ENCODE data around the gene CEP152.
"Not testable (repeated sequence)": the region's sequence is repeated elsewhere in the genome, so short reads cannot be mapped to it uniquely, and the experiment has no call there.

CEP152 gene, protein sequence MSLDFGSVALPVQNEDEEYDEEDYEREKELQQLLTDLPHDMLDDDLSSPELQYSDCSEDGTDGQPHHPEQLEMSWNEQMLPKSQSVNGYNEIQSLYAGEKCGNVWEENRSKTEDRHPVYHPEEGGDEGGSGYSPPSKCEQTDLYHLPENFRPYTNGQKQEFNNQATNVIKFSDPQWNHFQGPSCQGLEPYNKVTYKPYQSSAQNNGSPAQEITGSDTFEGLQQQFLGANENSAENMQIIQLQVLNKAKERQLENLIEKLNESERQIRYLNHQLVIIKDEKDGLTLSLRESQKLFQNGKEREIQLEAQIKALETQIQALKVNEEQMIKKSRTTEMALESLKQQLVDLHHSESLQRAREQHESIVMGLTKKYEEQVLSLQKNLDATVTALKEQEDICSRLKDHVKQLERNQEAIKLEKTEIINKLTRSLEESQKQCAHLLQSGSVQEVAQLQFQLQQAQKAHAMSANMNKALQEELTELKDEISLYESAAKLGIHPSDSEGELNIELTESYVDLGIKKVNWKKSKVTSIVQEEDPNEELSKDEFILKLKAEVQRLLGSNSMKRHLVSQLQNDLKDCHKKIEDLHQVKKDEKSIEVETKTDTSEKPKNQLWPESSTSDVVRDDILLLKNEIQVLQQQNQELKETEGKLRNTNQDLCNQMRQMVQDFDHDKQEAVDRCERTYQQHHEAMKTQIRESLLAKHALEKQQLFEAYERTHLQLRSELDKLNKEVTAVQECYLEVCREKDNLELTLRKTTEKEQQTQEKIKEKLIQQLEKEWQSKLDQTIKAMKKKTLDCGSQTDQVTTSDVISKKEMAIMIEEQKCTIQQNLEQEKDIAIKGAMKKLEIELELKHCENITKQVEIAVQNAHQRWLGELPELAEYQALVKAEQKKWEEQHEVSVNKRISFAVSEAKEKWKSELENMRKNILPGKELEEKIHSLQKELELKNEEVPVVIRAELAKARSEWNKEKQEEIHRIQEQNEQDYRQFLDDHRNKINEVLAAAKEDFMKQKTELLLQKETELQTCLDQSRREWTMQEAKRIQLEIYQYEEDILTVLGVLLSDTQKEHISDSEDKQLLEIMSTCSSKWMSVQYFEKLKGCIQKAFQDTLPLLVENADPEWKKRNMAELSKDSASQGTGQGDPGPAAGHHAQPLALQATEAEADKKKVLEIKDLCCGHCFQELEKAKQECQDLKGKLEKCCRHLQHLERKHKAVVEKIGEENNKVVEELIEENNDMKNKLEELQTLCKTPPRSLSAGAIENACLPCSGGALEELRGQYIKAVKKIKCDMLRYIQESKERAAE (N-terminal part only)

DNA sequence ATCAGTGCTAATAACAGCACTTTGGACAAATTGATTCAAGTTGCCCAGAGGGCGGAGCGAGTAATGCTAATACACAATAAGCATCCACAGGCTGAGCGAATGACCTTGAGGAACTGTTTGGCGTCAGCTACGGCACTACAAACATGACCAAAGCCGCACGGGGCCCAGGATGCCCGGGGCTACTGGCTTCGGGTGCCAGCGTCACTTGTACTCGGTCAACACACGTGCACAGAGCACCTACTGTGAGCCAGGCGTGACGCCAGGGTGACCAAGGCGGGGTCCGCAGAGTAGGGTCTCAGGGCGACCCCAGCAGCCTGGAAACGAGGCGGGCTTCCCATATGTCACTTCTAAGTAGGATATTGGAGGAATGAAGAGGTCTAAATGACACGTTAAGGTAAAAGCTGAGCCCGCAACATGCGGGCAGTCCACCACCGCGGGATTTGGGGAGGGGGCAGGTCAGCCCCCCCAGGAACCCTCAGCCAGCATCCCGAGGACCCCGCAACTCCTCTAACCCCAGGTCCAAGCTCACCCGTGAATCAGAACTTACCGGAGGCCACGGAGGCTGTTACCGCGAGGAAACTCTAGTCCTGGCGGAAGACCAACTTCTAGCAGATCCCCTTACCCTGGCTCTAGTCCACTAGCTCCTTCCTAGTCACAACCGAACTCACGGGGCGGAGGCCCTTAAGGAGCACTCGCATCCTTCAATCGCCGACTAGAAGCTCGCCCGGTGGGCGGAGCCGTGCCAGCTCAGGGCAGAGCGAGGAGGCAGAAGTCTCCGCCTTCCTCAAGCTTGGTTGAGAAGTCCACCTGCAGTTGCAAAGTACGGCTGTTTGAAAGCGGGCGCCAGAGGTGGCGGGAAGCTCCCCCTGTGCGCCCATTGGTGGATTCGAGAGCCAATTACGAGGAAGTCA, at the start of gene CEP152:
TSS of gene CEP152 (minus strand) at position 656 of the 911 bp plus-strand sequence. CDS start 5,420 bp downstream, outside the sequence.
- peak; percentile 92 to 96 for DNase-seq (ENCODE audit: low read depth in 1 of 2, low spot score in 1 of 2)

DNA sequence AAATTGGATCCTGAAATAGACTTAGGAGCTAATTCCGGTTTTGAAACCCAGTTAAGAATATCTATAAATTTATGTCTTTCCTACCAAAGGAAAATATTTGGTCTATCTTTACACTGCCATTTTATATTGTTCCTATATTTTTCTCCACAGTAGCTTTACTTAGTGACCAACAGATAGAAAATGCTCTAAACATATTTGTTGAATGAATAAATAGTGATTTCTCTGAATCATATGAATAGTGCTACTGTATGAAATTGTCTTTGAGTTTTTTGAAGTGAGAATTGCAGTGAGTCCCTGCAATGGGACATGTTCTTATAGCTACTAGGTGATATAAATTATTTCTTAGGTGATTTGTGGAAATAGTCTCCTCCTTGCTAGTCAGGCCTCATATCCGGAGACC, 48.6 kb upstream of the CEP152 start:
- DNase-seq (ENCODE audit: low read depth in 1 of 2, low spot score in 1 of 2) = no peak

DNA sequence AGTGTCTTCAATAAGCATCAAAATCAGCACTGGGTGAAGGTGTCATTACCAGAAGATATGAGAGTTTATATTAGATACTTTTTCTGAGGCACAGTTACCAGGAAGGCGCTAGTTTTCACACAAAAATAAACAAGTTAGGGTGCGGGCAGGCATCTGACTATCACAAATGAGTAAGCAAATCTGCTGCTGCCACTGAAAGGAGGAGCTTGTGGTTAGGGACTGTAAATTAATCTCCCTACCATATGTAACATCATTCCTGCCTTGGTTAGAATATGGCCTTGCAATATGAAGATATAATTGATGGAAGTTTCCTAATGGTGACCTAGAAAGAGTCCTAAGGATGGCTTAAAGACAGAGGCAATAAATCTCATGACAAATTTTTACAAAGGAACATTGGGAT, 47.5 kb upstream of the CEP152 start:
- DNase-seq (ENCODE audit: low read depth in 1 of 2, low spot score in 1 of 2) = no peak

DNA sequence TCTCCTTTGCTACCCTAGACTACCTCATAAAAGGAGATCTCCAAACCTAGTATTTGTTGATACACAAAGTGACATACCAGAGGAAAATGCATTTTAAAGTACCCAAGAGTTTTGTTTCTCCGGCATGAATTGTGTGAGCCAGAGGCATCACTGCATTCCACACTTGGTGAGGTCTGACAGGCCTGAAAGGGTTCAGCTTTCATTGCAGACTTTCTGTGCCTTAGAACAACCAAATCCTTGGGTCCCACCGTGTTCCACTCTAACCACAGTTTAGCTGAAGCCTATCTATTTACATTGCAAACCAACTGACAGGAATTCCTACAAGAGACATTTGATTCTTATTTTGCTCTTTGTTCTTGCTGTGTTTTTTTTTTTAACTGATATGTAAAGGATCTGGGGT, 46.1 kb upstream of the CEP152 start:
- no peak for DNase-seq (ENCODE audit: low read depth in 1 of 2, low spot score in 1 of 2)

DNA sequence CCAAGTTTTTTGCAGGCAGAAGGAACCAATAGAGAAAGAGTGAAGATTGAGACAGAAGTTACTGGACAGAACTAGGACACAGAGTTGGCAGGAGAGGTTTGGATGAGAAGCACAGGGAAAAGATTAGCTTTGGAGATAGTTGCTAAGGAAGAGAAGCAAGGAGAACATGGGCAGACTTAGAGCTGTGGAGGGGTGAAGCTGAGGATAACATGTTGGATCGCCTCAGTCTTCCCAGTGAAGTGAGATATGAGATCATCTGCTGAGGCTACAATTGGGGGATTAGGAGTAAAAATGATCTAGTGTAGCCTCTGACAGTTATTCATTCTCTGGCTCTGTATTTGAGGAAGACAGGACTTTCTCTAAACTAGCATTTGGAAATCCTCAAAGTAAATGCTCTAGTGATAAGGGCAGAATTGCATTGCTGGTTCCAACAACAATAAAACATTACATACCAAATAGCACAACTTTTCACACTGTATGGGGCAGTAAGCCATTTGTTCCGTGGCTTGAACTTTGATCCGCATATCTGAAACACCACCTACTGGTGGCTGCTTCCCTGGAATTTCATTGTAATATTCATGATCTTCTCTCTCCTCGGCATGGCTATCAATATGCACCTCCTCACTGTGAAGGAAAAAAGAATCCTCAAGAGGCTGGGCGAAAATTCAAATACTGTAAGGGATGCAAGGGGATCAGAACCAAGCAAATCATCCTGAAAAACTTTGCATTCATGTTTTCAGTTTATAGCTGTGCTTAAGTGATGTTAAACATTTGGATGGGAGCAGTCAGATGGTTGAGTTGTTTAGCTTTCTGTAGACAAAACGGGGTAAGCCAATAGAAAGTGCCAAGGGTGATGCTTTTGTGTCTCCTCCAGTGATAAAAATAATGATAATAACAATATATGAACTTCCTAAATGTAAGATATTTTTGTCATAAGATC, 44.9 kb upstream of the CEP152 start:
- DNase-seq (ENCODE audit: low read depth in 1 of 2, low spot score in 1 of 2) = no peak

DNA sequence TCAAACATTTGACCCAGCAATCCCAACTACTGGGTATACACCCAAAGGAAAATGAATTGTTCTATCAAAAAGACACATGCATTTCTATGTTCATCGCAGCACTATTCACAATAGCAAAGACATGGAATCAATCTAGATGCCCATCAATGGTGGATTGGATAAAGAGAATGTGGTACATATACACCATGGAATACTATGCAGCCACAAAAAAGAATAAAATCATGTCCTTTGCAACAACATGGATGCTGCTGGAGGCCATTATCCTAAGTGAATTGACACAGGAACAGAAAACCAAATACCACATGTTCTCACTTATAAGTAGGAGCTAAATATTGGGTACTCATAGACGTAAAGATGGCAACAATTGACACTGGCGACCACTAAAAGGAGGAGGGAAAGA, 43.6 kb upstream of the CEP152 start:
- not testable (repeated sequence) for DNase-seq (ENCODE audit: low read depth in 1 of 2, low spot score in 1 of 2)

DNA sequence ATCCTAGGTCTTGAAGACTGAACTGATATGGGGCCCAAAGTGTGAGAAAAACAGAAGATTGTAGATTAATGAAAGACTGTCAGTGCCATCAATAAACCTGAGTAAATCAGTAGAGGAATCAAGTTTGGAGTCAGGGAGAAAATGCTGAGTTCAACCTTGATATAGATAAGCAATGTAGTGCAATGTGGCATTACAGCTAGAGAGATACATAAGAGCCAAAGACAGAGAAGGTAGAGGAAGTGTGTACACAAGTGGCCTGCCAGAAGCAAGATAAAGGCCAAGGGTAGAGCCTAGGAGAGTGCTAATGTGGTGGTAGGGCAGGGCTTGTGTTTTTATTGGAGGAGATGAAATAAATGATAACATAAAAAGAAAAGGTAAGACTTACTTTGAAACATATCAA, 41.1 kb upstream of the CEP152 start:
- no peak for DNase-seq (ENCODE audit: low read depth in 1 of 2, low spot score in 1 of 2)

DNA sequence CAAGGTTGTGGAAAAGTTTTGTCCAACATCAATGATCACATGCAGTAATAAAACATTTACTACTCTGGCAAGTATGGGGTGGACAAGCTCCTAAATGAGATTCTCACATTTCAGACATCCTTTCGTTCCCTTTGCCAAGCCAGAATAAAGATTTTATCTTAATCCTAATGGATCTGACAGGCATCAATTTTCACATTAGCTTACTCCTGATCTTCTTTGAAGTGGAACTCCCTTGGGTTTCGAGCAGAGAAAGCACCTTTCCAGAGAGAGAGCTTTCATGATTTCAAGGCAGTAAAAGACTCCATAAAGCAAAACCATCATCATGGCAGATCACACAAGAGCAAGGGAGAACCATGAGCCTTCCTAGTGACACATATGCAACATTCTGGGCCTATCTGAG, 39.8 kb upstream of the CEP152 start:
- DNase-seq (ENCODE audit: low read depth in 1 of 2, low spot score in 1 of 2) = no peak

DNA sequence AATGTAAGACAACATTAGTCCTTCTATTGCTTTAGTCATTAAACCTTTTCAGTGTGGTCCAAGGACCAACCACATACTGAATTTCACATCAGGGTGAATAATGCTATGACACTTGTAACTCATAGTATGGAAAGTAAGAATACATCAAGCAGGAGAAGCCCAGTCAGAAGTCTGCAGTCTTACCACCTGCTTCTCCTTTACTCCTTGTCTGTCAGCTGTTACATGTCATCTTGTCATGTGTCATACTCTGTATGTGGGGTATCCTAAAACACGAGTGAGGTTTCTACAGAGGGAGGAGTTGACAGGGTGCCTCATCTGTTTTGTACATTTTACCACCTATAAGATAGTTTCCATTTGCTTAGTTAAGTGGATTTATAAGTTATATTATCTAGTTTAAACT, 34.3 kb upstream of the CEP152 start:
- DNase-seq (ENCODE audit: low read depth in 1 of 2, low spot score in 1 of 2) = no peak

DNA sequence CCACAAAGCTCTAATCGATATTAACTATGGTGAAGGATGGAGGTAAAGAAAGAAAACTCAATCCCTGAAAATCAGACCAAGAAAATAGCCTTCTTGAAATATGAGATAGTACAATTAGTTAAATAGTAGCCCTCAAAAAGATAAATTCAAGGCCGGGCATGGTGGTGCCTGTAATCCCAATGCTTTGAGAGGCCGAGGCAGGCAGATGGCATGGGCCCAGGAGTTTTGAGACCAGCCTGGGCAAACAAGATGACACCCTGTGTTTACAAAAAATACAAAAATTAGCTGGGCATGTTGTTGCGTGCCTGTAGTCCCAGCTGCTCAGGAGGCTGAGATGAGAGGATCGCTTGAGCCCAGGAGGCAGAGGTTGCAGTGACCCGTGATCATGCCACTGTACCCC, 31.6 kb upstream of the CEP152 start:
- DNase-seq (ENCODE audit: low read depth in 1 of 2, low spot score in 1 of 2) = no peak

DNA sequence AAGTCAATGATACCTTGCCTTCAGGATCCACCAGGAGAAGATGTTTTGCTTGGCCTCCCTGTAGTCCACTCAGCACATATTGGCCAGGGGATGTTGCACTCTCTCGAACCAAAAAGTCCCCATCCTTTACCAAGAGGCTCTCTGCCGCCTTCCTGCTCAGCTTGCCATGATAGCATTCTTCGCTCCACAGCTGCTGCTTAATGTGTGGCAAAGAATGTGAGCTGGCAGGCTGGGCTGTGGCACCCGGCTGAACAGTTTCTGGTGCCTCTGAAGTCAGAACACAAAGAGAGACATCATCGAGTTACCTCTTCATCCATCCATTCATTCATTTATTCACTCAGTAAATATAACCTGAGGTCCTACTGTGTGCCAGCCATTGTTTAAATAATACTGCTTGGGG, 23.9 kb upstream of the CEP152 start:
- DNase-seq (ENCODE audit: low read depth in 1 of 2, low spot score in 1 of 2) = no peak

DNA sequence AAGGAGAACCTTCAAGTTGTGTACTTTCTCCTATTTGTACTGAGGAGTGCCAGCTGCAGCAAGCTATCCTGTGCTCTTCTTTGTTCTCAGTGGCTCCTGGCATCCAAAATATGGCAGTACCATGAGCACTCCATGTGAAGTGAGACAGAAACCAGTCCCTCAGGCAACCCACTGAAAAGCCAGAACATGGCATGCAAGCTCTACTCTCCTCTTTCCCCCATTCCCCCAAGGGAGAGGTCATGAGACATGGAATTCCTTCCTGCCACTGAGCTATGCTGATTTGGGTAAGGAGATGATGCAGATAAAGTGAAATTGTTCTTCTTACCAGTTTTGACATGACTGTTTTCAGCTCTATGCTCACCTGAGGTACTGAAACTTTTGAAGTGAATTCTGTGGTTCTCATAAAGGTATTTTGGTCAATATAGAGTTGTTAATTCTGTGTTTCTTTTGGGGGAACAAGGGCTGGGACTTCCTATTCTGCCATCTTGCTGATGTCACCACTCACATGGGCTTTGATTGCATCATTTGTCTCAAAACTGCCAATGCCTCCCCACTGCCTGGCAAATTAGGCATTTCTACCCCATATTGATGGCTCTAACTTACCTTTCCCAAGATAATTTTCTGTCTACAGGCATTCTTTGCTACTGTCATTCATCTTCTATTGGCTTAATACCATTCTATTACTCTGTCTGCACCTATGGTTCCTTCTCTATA, 22.8 kb upstream of the CEP152 start:
- no peak for DNase-seq (ENCODE audit: low read depth in 1 of 2, low spot score in 1 of 2)

DNA sequence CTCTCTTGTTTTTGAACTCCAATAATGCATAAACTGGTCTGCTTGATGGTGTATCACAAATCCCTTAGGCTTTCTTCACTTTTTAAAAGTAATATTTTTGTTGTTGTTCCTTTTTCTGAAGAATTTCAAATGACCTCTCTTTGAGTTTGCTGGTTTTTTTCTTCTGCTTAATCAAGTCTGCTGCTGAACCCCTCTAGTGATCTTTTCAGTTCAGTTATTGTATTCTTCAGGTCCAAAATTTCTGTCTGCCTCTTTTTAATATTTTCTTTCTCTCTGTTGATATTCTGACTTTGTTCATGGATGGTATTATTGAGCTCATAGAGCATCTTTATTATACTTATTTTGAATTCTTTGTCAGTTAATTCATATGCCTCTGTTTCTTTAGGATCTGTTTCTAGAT, 21.8 kb upstream of the CEP152 start:
- no peak for DNase-seq (ENCODE audit: low read depth in 1 of 2, low spot score in 1 of 2)

DNA sequence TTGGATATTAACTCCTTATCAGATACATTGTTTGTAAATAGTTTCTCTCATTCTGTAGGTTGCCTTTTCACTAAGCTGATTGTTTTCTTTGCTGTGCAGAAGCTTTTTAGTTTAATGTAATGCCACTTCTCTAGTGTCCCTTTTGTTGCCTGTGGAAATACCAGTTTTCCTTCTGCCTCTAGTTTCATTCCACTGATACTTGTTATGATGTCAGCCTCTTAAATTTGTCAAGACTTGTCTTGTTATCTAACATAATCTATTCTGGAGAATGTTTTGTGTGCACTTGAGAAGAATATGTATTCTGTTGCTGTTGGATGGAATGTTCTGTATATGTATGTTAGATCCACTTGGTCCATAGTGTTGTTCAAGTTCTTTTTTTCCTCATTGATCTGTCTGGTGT, 18.0 kb upstream of the CEP152 start:
- DNase-seq (ENCODE audit: low read depth in 1 of 2, low spot score in 1 of 2) = no peak

DNA sequence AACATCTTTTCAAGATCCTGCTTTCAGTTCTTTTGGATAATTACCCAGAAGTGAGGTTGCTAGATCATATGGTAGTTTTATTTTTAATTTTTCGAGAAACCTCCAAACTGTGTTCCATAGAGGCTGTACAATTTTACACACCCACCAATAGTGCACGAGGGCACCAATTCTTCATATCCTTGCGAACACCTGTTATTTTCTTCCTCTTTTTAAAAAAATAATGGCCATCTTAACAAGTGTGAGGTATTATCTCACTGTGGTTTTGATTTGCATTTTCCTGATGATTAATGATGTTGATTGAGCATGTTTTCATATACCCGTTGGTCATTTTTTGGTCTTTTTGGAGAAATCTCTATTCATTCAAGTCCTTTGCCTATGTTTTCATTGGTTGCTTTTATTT, 17.6 kb upstream of the CEP152 start:
- no peak for DNase-seq (ENCODE audit: low read depth in 1 of 2, low spot score in 1 of 2)

DNA sequence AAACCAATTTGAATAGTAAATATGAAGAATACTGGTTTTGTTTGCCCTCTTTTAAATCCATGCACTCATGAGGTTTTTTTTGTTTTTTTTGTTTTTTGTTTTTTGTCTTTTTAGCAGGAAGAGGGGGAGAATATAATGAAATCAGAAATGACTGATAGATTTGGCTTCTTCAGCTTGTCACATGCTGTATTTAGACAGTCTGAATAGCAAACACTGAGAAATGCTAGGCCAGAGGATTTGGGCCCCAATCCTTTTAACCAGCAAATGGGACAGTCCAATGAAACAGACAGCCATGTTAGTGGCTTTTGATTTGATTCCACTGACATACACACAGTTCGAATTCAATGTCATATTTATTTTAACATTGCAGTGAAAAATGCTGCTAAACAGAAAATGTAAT, 14.2 kb upstream of the CEP152 start:
- DNase-seq (ENCODE audit: low read depth in 1 of 2, low spot score in 1 of 2) = no peak

DNA sequence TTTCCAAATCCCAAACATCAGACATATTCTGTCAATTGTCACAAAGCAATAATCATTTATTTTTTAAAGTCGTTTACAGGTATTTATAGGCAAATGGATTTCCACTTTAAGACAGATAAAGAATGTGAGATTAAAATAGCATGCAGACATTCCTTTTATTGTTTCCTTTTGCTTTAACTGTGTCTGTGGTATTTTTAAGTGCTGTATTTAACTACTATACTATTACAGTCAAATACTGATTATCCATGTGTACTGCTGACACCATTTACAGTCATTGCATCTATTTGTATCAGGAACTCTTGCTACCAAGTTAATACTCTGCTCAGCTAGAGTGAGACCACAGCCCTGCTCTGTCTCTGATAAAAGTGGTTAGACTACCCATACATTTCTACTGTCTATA, 12.8 kb upstream of the CEP152 start:
- no peak for DNase-seq (ENCODE audit: low read depth in 1 of 2, low spot score in 1 of 2)

DNA sequence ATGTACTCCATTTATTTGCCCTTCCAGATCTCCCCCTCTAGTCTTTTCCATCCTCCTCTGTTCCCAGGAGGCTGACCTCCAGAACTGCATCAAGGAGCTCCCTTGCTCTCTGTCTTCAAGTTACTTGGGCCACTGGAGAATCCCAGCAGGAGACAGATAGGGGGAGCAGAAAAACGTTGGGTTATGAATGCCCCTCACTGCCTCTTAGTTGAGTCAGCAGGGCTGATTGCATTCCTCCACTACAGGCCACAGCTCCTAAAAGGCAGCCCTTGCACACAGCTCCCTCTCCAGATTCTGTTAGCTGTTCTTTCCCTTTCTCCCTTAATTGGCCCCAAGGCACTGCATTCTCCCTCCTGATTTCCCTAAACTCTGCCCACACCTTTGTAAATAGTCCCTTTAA, 12.4 kb upstream of the CEP152 start:
- DNase-seq (ENCODE audit: low read depth in 1 of 2, low spot score in 1 of 2) = no peak

DNA sequence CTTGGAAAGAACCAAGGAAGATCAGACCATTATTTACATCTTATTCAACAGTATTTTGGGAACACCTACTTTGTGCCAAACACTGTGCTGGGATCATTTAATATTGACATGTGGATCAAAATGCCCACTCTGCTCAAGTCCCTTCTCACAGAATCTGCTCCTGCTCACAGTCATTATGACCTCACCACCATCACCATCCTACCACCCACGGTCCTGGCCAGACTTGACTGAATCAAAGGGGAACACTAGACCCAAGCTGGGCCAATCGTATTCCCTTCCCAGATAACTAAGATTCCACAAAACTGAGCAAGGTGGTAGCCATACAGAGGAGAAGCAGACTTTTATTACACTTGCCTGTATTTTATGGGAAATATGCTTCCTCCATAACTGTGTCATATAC, 3.4 kb upstream of the CEP152 start:
- no peak for DNase-seq (ENCODE audit: low read depth in 1 of 2, low spot score in 1 of 2)
